Esophagus muscularis mucosa (tissue), 4 donors: ENCODE data around the gene SLC9C1. TPM values are rescaled to one million over a fixed set of nuclear protein-coding genes. Genes with fewer than 3 reads are reported as not detected.
A peak's percentile ranks its signal among the peaks of the same experiment; 100 is the strongest.

Experiments
- DNase-seq: peaks from one replicate; pipeline ENCODE4 v3.0.0-alpha.2; 2017; ENCODE audit errors: extremely low spot score
- H3K27ac ChIP-seq, 4 donors: fragments of 200-600 bp; sonication (generic); replicated peaks in 1 of 4; 1 replicate in 3 of 4; 2 replicates in 1 of 4; pipeline ENCODE4 v1.5.1; 2016 to 2019; ENCODE audit warnings: mild to moderate bottlenecking in 1 of 4
- H3K27me3 ChIP-seq, 4 donors: fragments of 200-600 bp; sonication (generic); one replicate each; pipeline versions ENCODE4 v1.5.1 to v1.6.0; 2016 to 2019
- H3K36me3 ChIP-seq, 4 donors: fragments of 200-600 bp; sonication (generic); one replicate each; pipeline ENCODE4 v1.5.1; 2016 to 2019
- H3K4me1 ChIP-seq, 4 donors: fragments of 200-600 bp; sonication (generic); one replicate each; pipeline ENCODE4 v1.5.1; 2016 to 2019
- H3K4me3 ChIP-seq, 4 donors: fragments of 200-600 bp; sonication (generic); 1 replicate in 2 of 4; 2 replicates in 2 of 4; pipeline ENCODE4 v1.5.1; 2016 to 2019; ENCODE audit warnings: mild to moderate bottlenecking in 4 of 4, moderate library complexity in 1 of 4
- H3K9me3 ChIP-seq, 4 donors: fragments of 200-600 bp; sonication (generic); 1 replicate in 3 of 4; 2 replicates in 1 of 4; pipeline ENCODE4 v1.5.1; 2016 to 2019
- CTCF ChIP-seq, 3 experiments: fragments of 200-600 bp in 2 of 3; fragments of 450-650 bp in 1 of 3; sonication (generic) in 2 of 3; IDR thresholded peaks; one replicate each; pipeline ENCODE4 v1.5.1; 2017 to 2019; ENCODE audit warnings: antibody characterized with exemption in 3 of 3, mild to moderate bottlenecking in 2 of 3, moderate library complexity in 1 of 3
- EP300 ChIP-seq: sonication (generic); formaldehyde crosslinking; IDR thresholded peaks from one replicate; pipeline ENCODE4 v1.6.1; 2017; ENCODE audit warnings: antibody characterized with exemption
- POLR2A ChIP-seq: fragments of 450-650 bp; IDR thresholded peaks from one replicate; pipeline ENCODE4 v1.6.1; 2017; ENCODE audit warnings: antibody characterized with exemption, moderate library complexity, mild to moderate bottlenecking, low read depth
- POLR2AphosphoS5 ChIP-seq, 2 donors: sonication (generic); formaldehyde crosslinking; IDR thresholded peaks; one replicate each; pipeline ENCODE4 v1.6.1; 2017; ENCODE audit warnings: antibody characterized with exemption in 2 of 2
- WGBS: methylation state at CpG from one replicate; pipeline ENCODE4 v1.1.5; 2018; 5-methylcytosine and 5-hydroxymethylcytosine counted together
- intact Hi-C: fragments of 100-400 bp; cut with DNase I; formaldehyde crosslinking; loops from one replicate; pipeline ENCODE4 v1.15.1; 2023
- total RNA-seq, 4 donors: library from RNA; depleted of rRNA; stranded (reverse); fragments of >200 nt; gene quantifications; one replicate each; pipeline versions ENCODE4 v1.1.0 to v1.2.1, GENCODE V29; 2016

The SLC9C1 gene
- total RNA-seq, 4 donors from 2014 or later, result 0.17 TPM; not detected in 3

GRCh38 chr3:112338727-112339056, 44.7 kb upstream of the SLC9C1 start:
- Histone ChIP-seq H3K27me3 (no peaks in the 10 kb centered on the region), H3K27ac (no peak overlapping the region), H3K36me3 (no peaks in the 10 kb centered on the region), H3K4me3 (no peak overlapping the region), H3K9me3 (peaks cover 0 to 5% (median 0%) of the 10 kb centered on the region in 4 donors), H3K4me1 (peaks cover 0 to 6% (median 3%) of the 10 kb centered on the region in 4 donors)
- TF ChIP-seq POLR2AphosphoS5 (IDR thresholded peaks at IDR 0.05) (no peak), POLR2A (no peak), EP300 (no peak), CTCF (IDR thresholded peaks at IDR 0.05) (no peak)
- DNase-seq, result no peak
- 76% methylated on average over 2 of the region's 2 CpGs for WGBS
- intact Hi-C loops, result loop anchor here (10.0 kb wide), 1 partner anchor 96 kb away; no protein-coding TSS in a partner anchor

- no peaks in the 10 kb centered on the region for H3K27me3 ChIP-seq
- TF ChIP-seq POLR2AphosphoS5 (IDR thresholded peaks at IDR 0.05), result no peak
- no peak for TF ChIP-seq EP300
- no peak for TF ChIP-seq CTCF (IDR thresholded peaks at IDR 0.05)
- no peaks in the 10 kb centered on the region for H3K36me3 ChIP-seq
- intact Hi-C loops, result loop anchor here (10.0 kb wide), 1 partner anchor 97 kb away; no protein-coding TSS in a partner anchor
- peaks cover 0 to 8% (median 6%) of the 10 kb centered on the region in 4 donors for H3K4me1 ChIP-seq
- H3K27ac ChIP-seq, result no peak overlapping the region
- H3K9me3 ChIP-seq, result peaks cover 0 to 2% (median 0%) of the 10 kb centered on the region in 4 donors
- no peak overlapping the region for H3K4me3 ChIP-seq
- 72% methylated on average over 6 of the region's 6 CpGs for WGBS
- no peak for DNase-seq
Measured at GRCh38 chr3:112338021-112338726, 44.2 kb upstream of the SLC9C1 start.

GRCh38 chr3:112335434-112335781, 41.4 kb upstream of the SLC9C1 start:
- no peaks in the 10 kb centered on the region for H3K9me3 ChIP-seq
- peaks cover 0 to 20% (median 15%) of the 10 kb centered on the region in 4 donors for H3K4me1 ChIP-seq
- H3K27ac ChIP-seq, result peak overlapping the region; percentile 80 to 84 (median 82)
- no peaks in the 10 kb centered on the region for H3K27me3 ChIP-seq
- DNase-seq, result no peak
- no peak overlapping the region for H3K4me3 ChIP-seq
- intact Hi-C loops, result loop anchor here (10.0 kb wide), 1 partner anchor 99 kb away; no protein-coding TSS in a partner anchor
- 100% methylated on average over 2 of the region's 2 CpGs for WGBS
- no peak for TF ChIP-seq POLR2A
- no peak for TF ChIP-seq CTCF (IDR thresholded peaks at IDR 0.05)
- TF ChIP-seq EP300, result no peak
- no peak for TF ChIP-seq POLR2AphosphoS5 (IDR thresholded peaks at IDR 0.05)
- no peaks in the 10 kb centered on the region for H3K36me3 ChIP-seq

- Histone ChIP-seq H3K27me3 (no peaks in the 10 kb centered on the region), H3K4me1 (peaks cover 0 to 20% (median 15%) of the 10 kb centered on the region in 4 donors), H3K36me3 (no peaks in the 10 kb centered on the region), H3K4me3 (peak overlapping the region; percentile 60 to 76 (median 64)), H3K27ac (peak overlapping the region; percentile 80 to 84 (median 82)), H3K9me3 (no peaks in the 10 kb centered on the region)
- TF ChIP-seq CTCF (IDR thresholded peaks at IDR 0.05), result no peak
- TF ChIP-seq EP300, result no peak
- TF ChIP-seq POLR2AphosphoS5 (IDR thresholded peaks at IDR 0.05), result no peak
- no peak for TF ChIP-seq POLR2A
- WGBS, result 42% methylated on average over 6 of the region's 6 CpGs
- intact Hi-C loops, result loop anchor here (10.0 kb wide), 1 partner anchor 100 kb away; no protein-coding TSS in a partner anchor
- no peak for DNase-seq
Measured at GRCh38 chr3:112334691-112335433, 40.8 kb upstream of the SLC9C1 start.
